Psoas muscle (tissue), 8 donors: ENCODE measurements around the gene IFT20. TPM values are rescaled to one million over a fixed set of nuclear protein-coding genes. Genes with fewer than 3 reads are reported as not detected.

Experiments
- ATAC-seq, 4 donors: fragments of 200-7000 bp; cut with Tn5 transposase; one replicate each; pipeline ENCODE4 v1.9.1; 2020; ENCODE audit warnings: moderate library complexity in 3 of 4, mild to moderate bottlenecking in 2 of 4
- DNase-seq, 2 donors: peaks; one replicate each; pipeline ENCODE4 v3.0.0-alpha.2; 2020
- H3K27ac ChIP-seq: fragments of 200-600 bp; one replicate; pipeline ENCODE4 v1.8.0; 2022
- H3K27me3 ChIP-seq, 3 donors: fragments of 200-600 bp in 1 of 3; one replicate each; pipeline versions ENCODE4 v1.6.1 to v1.8.0; 2013 to 2022; ENCODE audit warnings: low read length in 2 of 3, mild to moderate bottlenecking in 2 of 3, moderate library complexity in 1 of 3; ENCODE audit not compliant: insufficient read depth in 3 of 3
- H3K36me3 ChIP-seq, 2 donors: fragments of 200-600 bp in 1 of 2; one replicate each; pipeline versions ENCODE4 v1.6.1 to v1.8.0; 2013 to 2022; ENCODE audit warnings: low read depth in 1 of 2, mild to moderate bottlenecking in 1 of 2, moderate library complexity in 1 of 2; ENCODE audit not compliant: insufficient read depth in 1 of 2
- H3K4me1 ChIP-seq: fragments of 200-600 bp; one replicate; pipeline ENCODE4 v1.8.0; 2022
- H3K4me3 ChIP-seq: fragments of 200-600 bp; one replicate; pipeline ENCODE4 v1.8.0; 2022; ENCODE audit warnings: mild to moderate bottlenecking
- H3K9me3 ChIP-seq: fragments of 200-600 bp; one replicate; pipeline ENCODE4 v1.8.0; 2022
- WGBS, 3 donors: extraction: QIAGEN DNeasy Blood & Tissue Kit; methylation state at CpG; one replicate each; pipeline versions ENCODE4 v1.1.6 to v1.1.7; 2013; 5-methylcytosine and 5-hydroxymethylcytosine counted together
- intact Hi-C, 2 donors: fragments of 100-400 bp; cut with DNase I; formaldehyde crosslinking; loops; one replicate each; pipeline versions ENCODE4 v1.11.0 to v1.14.2; 2022
- polyA plus RNA-seq, 3 donors: library from polyadenylated mRNA; stranded (reverse); fragments of 200-250 nt; gene quantifications; one replicate each; pipeline ENCODE4 v1.2.3, GENCODE V29; 2013
- total RNA-seq, 4 donors: library from RNA; stranded (reverse); fragmentation: NEBNext Ultra II Directional in 2 of 4; extraction: Animal tissue kit (Norgen Biotek cat#: 25700) in 2 of 4; gene quantifications; one replicate each; pipeline versions ENCODE4 v1.2.1 to v1.2.4, GENCODE V29; 2021 to 2023
- TF ChIP-seq, protein P1 (sequence below): fragments of 200-600 bp; IDR thresholded peaks from one replicate; pipeline ENCODE4 v1.8.0; 2022; ENCODE audit warnings: antibody characterized with exemption
- donor health status: healthy with polysubstance abuse.
- donor health status: DM: no; HTN: no; CAD: no; lungs with moderate emphysema.
- donor health status: Bipolar disorder and iron deficiency.
- donor health status: healthy.
- donor health status: DM: yes; HTN: yes; CAD: no.
- donor health status: DM: no; HTN: no; CAD: no.
- donor health status: DM: no; HTN: no; CAD: no.
- donor health status: DM: yes; HTN: yes; CAD: no.

Gene IFT20
- total and polyA plus RNA-seq, 7 donors = 4.4 to 32.1 (median 6.3) TPM

DNA sequence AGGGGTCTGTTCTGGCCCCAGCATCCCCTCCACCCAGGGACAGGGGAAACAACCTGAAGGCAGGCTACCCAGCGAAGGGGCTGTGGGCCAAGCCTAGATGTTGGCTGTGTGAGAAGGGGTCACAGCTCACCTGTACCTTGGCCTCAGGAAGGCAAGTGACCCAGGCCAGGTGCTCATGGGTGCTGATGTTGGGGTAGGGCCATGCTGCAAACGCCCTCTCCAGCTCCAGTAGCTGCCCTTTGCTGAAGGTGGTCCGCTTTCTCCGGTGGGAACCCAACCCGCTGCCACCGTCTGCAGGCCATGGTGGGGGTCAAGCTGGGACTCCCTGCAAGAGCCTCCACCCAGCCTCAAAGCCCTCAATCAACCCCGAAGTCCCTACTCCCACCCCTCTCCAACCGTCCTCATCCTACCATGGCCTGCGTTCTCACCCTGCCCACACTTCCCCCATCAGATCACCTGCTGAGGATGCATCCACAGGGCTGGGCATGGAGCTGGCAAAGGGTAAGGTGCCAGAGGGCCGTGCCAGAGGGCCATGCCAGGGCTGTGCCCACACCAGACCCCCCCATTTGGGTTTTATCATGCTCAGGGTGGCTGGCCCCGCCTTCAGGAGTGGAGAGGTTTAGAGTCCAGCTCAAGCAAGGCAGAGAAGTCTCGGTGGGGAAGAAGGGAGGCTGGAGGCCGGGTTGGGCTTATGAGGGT lies 29.5 kb upstream of the IFT20 start, which contains the start of gene SEBOX:
TSS of gene SEBOX (minus strand) at position 535 of the 699 bp plus-strand sequence. CDS start at position 487, 48 bp downstream.
- no peak within 1 kb of the TSS for H3K4me3 ChIP-seq
- TF ChIP-seq, protein P1, sequence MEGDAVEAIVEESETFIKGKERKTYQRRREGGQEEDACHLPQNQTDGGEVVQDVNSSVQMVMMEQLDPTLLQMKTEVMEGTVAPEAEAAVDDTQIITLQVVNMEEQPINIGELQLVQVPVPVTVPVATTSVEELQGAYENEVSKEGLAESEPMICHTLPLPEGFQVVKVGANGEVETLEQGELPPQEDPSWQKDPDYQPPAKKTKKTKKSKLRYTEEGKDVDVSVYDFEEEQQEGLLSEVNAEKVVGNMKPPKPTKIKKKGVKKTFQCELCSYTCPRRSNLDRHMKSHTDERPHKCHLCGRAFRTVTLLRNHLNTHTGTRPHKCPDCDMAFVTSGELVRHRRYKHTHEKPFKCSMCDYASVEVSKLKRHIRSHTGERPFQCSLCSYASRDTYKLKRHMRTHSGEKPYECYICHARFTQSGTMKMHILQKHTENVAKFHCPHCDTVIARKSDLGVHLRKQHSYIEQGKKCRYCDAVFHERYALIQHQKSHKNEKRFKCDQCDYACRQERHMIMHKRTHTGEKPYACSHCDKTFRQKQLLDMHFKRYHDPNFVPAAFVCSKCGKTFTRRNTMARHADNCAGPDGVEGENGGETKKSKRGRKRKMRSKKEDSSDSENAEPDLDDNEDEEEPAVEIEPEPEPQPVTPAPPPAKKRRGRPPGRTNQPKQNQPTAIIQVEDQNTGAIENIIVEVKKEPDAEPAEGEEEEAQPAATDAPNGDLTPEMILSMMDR = no peak
- no peaks in the 10 kb centered on the region for H3K4me1 ChIP-seq
- H3K9me3 ChIP-seq = no peaks in the 10 kb centered on the region
- H3K36me3 ChIP-seq = peaks cover 11 to 60% of the 10 kb centered on the region in 2 donors
- intact Hi-C loops = no loop called here
- H3K27me3 ChIP-seq = no peaks in the 10 kb centered on the region
- no peak within 1 kb of the TSS for H3K27ac ChIP-seq
- DNase-seq = no peak
- ATAC-seq = no peak
- WGBS, 3 donors = 85 to 86% (median 86%) methylated on average over 12 to 13 of the region's 13 CpGs

DNA sequence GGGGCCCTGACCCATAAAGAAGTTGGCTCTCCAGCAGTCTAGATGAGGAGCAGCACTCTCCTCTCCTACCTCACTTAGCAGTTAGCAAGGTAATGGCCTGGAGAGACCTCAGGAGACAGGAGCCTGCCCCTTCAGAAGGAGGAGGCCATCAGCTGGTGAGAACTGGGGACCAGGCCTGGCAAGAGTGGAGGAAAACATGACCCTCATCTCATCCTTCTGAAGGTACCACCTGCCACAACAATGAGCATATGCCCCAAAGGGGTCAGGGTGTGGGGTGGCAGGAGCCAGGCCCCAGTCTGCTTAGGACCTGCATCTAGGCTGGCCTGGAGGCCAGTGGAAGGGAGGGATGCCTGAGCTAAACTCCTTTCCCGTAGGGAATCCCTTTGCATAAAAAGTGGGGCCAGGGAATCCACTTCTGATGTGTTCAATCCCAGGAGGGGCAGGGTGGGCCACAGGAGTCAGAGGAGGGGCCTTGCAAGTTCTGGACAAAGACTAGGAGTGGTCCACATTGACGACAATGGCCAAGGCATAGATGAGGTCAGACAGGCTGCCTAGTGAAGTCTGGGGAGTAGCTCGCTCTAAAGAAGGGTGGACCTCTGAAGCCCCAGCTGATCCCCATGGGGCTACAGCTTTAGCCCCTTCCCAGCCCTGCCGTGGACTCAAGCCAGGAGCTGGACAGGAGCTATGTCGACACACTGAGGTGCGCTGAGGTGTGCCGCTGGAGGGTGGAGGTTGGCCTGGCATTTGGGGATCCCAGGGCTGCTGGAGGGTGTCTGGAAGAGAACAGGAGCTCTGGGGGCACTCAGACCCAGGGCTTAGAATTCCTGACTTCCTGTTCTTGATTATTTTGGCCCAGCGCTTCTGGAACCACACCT lies 28.7 kb upstream of the IFT20 start:
- TF ChIP-seq, protein P1 = no peak
- no peak for ATAC-seq

GRCh38 chr17:28363186-28363585 lies 27.9 kb upstream of the IFT20 start:
- ATAC-seq = no peak
- no peaks in the 10 kb centered on the region for H3K9me3 ChIP-seq
- intact Hi-C loops = no loop called here
- no peak for DNase-seq
- no peak overlapping the region for H3K27ac ChIP-seq
- 83 to 88% (median 86%) methylated on average over 5 of the region's 5 CpGs for WGBS, 3 donors
- TF ChIP-seq, protein P1 = no peak
- peaks cover 9% of the 10 kb centered on the region for H3K4me1 ChIP-seq
- no peak overlapping the region for H3K4me3 ChIP-seq
- peaks cover 11 to 72% of the 10 kb centered on the region in 2 donors for H3K36me3 ChIP-seq
- no peaks in the 10 kb centered on the region for H3K27me3 ChIP-seq

More for the DNA sequence above, 28.7 kb upstream of the IFT20 start:
- peaks cover 11 to 68% of the 10 kb centered on the region in 2 donors for H3K36me3 ChIP-seq
- H3K27ac ChIP-seq = no peak overlapping the region
- WGBS, 3 donors = 82 to 88% (median 82%) methylated on average over 8 of the region's 8 CpGs
- H3K4me1 ChIP-seq = peaks cover 1% of the 10 kb centered on the region
- no peak for DNase-seq
- intact Hi-C loops = no loop called here
- H3K9me3 ChIP-seq = no peaks in the 10 kb centered on the region
- H3K4me3 ChIP-seq = no peak overlapping the region
- H3K27me3 ChIP-seq = no peaks in the 10 kb centered on the region

DNA sequence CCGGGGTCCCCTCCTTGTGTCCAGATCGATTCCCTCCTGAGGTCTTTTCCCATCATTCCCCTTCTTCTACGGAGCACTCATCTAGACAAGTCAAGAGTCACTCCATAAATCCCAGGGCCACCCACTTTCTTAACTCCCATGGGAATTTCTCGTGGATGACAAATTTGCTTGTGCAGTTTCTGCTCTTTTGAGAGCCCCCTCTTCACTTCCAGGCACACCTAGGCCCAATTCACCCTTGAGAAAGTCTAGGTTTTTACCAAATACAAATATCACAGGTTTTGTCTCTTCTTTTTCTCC lies 22.6 kb upstream of the IFT20 start:
- intact Hi-C loops = loop anchor here in 1 of 2 donors (2.0 kb wide), 1 partner anchor 21 kb away; no protein-coding TSS in a partner anchor

More for the DNA sequence above, 22.6 kb upstream of the IFT20 start:
- H3K27ac ChIP-seq = peak overlapping the region; percentile 97
- no peaks in the 10 kb centered on the region for H3K9me3 ChIP-seq
- peaks cover 19 to 71% of the 10 kb centered on the region in 2 donors for H3K36me3 ChIP-seq
- DNase-seq (no peak), ATAC-seq (no peak)
- TF ChIP-seq, protein P1 = no peak
- H3K4me1 ChIP-seq = peaks cover 26% of the 10 kb centered on the region
- 1 to 4% (median 3%) methylated on average over 4 of the region's 4 CpGs for WGBS, 3 donors
- no peaks in the 10 kb centered on the region for H3K27me3 ChIP-seq
- H3K4me3 ChIP-seq = peak overlapping the region; percentile 100
